Measurements from ENCODE around the gene NKX2-8.

GRCh38 chr14:36579573-36580140, 2.8 kb downstream of the NKX2-8 start:
- TF ChIP-seq, protein P1, sequence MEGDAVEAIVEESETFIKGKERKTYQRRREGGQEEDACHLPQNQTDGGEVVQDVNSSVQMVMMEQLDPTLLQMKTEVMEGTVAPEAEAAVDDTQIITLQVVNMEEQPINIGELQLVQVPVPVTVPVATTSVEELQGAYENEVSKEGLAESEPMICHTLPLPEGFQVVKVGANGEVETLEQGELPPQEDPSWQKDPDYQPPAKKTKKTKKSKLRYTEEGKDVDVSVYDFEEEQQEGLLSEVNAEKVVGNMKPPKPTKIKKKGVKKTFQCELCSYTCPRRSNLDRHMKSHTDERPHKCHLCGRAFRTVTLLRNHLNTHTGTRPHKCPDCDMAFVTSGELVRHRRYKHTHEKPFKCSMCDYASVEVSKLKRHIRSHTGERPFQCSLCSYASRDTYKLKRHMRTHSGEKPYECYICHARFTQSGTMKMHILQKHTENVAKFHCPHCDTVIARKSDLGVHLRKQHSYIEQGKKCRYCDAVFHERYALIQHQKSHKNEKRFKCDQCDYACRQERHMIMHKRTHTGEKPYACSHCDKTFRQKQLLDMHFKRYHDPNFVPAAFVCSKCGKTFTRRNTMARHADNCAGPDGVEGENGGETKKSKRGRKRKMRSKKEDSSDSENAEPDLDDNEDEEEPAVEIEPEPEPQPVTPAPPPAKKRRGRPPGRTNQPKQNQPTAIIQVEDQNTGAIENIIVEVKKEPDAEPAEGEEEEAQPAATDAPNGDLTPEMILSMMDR (conservative IDR thresholded peaks at IDR 0.05 in 1 of 2, IDR thresholded peaks at IDR 0.05 in 1 of 2; ENCODE audit: extremely low read depth in 1 of 2, insufficient read depth in 1 of 2, low read depth in 1 of 2, low read length in 2 of 2) = no peak
- no peak for TF ChIP-seq EZH2 (IDR thresholded peaks at IDR 0.05; ENCODE audit: borderline replicate concordance, low read length)

All from mammary epithelial cell (primary cell).